GM21423 (cell line): ENCODE results near the gene SORCS2.

Experiments
- ATAC-seq: cut with Tn5 transposase; IDR thresholded peaks from one replicate; pipeline ENCODE4 v1.9.1; 2021; ENCODE audit warnings: mild to moderate bottlenecking, moderate library complexity; ENCODE audit not compliant: unreplicated experiment

The SORCS2 gene

DNA sequence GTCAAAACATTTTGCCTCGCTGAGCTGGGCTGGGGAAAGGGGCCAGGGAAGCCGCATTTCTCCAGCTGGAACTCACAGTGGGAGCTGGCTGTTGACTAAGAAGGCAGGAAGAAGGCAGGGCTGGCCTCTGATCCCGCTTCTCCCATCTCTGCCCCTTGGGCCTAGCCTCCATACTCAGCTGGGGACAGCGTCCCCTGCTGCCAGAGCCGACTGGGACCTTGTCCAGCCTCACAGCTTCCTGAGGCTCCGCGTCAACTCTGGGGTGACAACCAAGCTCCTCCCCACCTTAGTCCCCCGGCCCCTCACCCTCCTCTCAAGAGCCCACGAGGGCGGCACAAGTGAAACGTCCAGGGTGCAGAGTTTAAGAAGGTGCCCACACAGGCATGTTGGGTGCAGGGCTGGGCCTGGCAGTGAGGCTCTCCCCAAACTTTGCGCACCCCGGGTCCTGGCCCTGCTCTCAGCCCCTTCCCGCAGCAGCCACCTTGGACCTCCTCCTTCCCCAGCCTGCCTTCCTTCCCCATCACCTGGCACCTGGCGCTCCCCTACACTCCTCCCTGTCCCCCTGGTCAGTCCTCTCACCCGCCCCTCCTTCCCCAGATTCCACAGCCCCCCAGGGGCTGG, 141.6 kb downstream of the SORCS2 start:
- ATAC-seq = no peak

DNA sequence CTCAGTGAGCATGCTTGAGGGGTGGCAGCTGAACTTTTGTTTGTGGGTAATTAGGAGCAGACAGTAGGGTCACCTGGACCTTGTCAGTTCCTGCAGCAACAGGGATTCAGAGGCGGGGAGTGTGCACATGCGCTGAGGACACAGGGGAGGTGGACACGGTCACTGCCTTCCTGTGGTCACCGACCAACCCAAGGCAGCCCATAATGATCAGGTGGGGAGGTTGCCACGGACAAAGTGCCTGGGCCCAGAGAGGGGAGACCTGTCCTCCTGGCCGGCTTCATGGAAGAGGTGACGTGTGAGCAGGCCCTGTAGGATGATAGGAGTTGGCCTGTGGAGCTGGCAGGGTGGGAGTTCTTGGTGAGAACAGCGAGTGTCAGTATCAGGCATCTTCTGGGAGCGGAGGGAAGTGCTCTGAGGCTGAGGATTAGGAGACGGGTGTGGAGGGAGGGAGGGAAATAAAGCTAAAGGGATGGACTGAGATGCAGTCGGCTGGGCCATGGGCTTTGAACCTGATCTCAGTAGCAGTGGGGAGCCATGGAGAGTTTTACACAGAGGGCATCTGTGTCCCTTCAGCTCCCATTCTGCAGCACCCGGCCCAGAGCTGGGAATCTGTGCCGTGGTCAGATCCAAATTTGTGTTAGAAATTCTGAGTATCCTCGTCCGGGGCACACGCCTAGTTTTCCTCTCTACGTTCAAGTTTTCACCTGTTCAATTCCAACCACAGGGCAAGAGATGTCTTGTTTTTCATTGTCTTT, 142.4 kb downstream of the SORCS2 start:
- ATAC-seq = no peak

DNA sequence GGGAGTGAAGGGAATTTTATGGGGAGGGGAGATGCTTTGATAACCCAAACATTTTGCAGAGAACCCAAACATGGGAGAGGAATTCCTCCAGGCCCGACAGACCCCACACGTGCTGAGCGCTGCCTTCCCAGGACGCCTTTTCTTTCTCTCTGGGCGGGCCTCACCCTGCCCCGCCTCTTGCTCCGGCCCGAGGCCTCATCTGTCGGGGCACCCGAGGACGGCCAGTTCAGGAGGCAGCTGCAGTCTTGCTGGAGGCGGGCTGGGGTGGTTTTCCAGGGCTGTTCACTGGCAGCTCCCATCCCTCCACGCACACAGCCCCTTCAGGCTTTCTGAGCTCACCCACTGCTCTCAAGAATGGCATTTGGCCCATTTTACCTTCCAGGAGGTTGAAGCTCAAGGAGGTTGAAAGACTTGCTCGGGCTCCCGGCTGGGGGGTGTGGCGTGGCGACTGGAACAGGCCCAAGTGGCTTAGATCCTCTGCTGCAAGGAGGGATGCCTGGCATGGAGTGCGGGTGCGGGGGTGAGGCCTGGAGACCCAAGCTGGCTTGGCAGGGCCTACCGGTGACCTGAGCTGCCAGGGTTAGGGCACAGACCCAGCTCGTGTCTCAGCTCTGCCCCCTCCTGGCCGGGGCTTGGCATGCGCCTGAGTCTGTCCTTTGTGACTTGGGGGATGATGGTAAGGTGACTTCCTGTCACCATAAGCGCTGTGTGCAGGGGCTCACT, 143.2 kb downstream of the SORCS2 start:
- ATAC-seq = no peak

DNA sequence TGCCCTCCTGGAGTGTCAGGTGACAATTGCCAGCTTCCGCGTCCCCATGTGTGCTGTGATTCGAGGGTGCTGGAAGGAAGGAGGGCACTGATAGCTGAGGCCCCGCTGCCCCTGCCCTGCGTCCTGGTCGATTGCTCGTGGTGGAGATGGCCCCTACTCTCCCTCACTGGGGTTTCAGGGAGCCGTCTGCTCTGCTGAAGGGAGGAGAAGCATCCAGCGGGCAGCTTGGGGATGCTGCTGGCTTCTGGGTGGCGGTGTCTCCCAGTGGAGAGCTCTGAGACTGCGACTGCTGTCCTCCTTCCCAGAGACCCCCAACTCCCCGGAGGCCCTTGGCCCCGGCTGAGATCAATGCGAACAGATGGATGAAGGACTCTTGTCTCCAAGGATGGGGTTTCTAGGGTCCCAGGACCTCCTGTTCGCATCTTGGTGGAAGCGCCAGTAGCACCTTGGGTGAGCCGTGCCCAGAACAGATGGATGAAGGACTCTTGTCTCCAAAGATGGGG, 143.8 kb downstream of the SORCS2 start:
- ATAC-seq = no peak

DNA sequence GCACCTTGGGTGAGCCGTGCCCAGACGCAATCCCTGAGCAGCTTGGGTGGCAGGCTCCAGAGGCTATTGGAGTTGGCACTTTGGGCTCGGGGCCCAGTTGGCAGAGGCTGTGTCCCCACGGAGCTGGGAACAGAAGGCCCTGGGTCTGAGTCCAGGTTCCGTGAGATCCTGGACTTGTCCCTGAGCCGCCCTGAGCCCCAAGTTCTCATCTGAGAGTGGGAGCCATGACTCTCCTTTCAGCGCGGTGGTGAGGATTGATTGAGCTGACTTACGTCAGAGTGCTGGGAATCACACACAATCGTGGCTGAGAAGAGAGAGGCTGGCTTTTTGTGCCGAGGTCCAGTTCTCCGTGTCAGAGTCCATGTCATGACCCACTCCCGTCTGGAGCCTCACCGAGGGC, 144.4 kb downstream of the SORCS2 start:
- no peak for ATAC-seq

DNA sequence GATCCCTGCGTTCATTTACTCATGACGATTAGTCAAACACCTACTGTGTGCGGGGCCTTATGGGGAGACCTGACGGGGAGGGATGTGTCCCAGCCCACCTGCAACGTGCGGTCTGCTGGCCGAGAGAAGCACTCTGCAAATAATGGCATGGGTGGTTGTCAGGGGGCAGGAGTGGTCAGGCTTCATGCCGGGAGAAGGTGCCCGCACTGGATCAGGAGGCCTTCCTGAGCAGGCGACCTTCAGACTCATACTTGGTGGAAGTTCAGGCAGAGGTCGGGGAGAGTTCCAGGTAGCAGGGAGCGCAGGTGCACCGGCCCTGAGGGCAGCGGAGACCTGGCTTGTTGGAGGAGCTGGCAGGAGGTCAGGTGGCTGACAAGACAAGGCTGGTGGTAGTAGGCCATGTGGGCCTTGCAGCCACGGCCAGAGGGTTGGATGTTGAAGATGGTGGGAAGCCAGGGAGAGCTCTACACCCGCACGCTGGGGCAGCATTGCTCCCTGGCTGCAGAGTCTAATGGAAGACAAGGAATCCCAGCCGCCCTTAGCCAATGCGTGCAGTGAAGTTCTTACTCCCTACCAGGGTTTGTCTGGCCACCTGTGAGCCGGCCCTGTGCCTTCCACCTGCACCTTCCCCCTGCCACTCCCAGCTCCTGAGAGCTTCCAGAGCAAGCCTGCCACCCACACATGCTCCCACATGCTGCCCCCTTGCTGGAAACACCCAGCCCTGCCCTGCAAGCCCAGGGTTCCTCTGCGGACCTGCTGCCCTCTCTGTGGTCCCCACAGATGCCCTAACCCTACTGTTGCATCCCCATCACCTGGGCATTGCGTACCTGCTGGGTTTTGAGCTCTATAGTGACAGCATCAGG, 145.1 kb downstream of the SORCS2 start:
- ATAC-seq = no peak

DNA sequence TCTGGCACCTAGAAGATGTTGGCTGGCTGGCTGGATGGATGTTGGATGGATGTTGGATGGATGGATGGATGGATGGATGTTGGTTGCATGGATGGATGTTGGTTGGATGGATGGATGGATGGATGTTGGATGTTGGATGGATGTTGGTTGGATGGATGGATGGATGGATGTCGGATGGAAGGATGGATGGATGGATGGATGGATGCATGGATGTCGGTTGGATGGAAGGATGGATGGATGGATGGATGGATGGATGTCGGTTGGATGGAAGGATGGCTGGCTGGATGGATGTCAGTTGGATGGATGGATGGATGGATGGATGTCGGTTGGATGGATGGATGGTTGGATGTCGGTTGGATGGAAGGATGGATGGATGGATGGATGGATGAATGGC, 145.7 kb downstream of the SORCS2 start:
- no peak for ATAC-seq

DNA sequence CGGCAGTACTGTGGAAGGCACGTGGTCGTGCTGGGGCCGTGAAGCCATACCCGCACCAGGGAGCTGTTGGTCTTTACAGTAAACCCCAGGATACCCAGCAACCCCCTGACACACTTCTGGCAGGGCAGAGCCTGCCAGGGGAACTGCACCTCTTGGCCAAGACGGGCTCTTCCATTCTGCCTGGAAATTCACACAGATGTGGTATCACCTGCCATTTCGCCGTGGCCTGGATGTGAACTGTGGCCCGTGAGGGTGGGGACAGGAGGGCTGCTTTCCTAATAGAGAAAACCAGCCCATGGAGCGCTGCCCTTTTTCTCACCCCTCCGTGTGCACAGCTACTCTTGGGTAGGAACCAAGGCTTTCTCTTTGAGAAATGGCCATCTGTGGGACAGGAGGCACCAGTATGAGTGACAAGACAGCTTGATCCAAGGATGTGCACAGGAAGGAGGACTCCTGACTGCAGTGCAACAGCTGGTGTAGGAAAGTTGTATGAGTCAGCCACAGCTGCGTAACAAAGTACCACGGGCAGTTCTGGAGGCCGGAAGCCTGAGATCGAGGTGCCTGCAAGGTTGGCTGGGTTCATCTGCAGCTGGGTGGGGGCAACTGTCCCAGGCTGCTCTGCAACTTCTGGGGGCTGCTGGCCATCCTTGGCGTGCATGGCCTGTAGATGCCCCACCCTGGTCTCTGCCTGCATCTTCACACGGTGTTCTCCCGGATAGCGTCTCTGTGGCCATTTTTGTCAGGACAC, 146.7 kb downstream of the SORCS2 start:
- ATAC-seq = no peak

DNA sequence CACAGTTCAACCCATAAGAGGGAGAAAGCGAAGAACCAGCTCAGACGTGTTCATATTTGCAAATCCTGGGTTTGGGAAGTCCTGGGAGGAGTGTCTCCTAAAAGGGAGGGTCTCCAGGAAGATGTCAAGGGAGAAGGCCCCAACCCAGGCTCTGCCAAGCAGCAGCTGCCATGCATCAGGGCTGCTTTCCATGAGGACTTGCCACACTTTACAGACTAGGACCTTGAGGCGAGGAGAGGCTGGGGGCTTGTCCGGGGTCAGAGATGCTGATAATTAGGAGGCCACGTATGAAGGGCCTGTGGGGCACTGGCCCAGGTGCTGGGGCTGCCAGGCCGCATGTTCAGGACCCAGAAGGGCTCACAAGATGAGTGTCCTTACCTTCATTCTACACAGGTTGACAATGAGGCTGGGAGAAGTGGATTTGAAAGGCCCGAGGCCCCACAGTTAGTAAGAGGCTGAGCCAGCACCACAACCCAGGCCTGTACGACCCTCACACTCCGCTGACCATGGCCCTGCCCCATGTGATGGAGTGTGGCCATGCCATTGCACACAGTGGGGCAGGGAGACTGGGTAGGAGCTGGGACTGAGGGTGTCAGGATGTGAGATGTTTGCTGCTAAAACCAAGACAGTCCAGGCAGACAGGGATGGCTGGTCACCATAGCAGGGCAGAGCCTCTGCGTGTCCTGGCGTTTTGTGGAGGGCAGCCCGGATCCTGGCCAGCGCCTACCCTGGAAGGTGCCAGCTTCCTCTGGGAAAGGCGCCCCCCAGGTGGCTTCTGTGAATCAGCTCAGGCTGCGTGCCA, 147.6 kb downstream of the SORCS2 start:
- no peak for ATAC-seq

DNA sequence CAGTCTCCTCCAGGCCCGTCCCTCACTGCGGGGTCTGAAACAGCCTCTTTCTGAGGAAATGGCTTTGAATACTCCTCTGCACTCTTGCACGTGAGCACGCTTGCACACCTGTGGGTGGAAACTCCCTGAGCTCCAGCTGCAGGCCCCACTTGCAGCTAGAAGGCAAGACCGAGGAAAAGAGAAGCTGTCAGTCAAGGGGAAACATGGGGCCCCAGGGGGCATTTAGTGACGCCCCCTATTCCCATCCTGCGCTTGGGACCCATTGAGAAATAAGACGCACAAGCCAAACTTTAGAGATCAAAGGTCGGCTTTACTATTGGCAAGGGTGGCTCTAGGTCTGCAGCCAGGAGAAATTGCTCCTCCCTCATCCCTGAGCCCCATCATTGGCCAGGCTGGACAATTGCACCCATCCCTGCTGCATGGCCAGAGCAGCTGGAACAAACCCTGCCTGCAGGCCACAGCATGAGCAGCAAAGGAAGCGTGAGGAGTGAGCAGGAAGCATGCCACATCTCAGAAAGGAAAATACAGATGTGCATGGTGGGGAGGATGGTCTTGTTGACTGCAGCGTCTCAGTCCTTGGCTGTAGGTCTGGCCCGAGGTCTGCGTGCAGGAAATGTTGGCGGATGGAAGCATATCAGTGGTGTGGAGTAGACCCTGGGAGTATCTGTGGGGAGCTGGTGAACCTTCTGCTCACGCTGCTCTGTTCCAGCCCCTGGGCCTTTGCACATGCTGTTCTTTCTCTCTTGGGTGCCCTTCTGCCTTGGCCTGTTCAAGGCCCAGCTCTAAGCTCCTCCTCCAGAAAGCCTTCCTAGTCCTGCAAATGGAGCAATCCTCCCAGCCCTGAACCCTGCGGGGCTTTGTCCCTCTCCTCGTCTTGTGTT, 148.5 kb downstream of the SORCS2 start:
- ATAC-seq = no peak

DNA sequence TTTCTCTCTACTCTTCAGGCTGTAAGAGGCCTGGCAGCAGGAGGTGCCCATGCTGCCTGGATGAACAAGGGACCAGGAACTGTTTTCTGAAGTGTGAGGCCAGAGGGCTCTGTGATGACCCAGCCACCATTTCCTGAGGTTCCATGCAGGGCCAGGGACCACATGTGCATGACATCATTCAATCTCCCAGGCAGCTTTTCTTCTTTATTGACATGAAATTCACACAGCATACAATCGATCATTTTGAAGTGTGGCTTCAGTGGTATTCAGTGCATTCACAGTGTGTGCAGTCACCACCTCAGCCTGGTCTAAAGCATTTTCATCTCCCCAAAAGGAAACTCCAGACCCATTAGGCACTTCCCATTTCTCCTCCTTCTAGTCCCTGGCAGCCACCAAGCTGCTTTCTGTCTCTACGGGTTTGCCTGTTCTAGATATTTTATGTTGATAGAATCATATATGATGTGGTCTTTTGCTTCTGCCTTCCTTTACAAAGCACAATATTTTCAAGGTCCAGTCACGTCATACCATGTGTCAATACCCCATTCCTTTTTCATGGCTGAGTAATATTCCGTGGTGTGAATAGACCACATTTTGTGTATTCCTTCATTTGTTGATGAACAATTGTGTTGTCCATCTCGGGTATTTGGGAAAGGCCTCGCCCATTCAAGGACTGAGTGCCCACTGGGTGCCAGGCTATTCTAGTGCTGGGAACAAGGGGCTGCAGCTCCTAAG, 149.3 kb downstream of the SORCS2 start:
- no peak for ATAC-seq

DNA sequence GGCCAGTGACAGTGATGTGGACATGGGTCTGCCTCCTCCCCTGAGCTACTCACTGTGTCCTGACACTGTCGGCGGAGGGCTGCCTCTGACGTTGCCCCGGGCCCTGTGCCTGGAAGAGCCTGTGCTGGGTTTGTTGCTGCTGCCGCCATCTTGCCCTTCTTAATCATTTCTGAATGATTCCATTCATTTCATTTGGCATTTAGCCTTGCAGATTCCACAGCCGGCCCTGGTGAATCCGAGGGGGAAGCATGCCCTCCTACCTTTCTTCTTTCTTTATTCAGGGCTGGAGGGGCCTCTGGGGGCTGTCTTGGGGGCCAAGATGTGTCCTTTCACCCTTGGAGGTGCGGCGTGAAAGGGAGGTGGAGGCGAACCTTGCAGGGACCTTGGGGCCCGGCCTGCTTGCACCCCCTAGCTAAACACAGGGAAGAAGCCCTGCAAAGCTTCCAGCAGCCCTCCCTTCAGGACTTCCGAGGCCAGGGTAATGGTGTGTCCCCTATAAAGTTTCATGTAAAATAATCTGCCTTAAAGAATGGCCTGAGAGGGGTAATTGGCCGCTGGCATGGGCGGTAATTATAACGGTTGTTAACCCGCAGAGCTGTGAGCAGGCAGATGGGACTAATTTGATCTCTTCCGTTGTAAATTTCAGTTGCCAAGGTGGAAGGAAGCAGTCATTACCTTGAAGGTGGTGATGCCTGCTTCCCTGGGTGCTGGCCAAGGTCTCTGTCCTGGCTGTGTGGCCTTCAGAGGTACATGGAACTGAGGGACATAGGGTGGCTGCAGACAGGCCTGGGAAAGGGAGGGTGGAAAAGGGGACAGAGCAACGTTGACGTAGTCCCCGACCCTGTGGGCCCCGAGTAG, 150.1 kb downstream of the SORCS2 start:
- ATAC-seq = no peak

DNA sequence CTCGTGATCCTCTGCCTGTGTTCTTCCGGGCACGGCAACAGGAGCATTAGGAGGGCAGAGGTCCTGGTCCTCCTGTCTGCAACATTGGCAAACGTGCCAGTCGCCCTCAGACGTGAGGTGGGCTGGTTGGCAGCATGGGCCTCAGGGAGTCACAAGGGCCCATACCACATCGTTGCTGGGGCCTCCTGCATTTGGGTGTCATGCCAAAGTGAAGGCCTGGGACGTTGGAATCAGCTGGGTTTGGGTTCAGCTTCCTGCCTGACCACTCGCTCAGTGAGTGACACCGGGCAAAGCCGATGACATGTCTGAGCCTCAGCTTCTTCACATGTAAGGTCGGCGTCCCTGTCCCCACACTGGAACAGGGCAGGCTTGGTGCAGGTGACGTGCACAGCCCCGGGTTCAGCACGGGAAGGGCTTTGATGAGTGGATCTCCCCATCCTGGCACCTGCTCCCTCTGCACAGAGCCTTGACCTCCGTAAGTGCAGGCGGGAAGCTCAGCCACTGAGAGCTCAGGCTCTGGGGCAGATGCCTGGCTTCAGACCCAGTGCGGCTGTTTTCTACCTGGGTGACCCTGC, 150.8 kb downstream of the SORCS2 start:
- no peak for ATAC-seq

DNA sequence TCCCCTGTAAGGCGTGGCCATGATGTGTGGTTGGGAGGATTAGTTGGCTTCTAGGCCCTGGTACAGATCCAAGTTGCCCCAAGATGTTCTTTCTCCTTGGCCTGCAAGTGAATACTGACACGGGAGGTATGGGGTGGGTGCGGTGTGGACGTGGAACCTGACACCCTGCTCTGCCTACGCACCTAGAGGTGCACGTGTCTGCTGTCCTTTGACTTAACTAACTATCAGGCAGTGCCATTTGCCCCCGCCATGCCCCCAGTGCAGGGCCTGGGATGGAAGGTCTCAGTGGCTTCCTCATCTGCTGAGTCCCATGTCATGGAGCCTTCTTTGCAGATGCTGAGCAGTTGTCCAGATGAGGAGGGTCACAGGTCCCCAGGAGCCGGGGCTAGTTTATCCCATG, 151.6 kb downstream of the SORCS2 start:
- no peak for ATAC-seq

DNA sequence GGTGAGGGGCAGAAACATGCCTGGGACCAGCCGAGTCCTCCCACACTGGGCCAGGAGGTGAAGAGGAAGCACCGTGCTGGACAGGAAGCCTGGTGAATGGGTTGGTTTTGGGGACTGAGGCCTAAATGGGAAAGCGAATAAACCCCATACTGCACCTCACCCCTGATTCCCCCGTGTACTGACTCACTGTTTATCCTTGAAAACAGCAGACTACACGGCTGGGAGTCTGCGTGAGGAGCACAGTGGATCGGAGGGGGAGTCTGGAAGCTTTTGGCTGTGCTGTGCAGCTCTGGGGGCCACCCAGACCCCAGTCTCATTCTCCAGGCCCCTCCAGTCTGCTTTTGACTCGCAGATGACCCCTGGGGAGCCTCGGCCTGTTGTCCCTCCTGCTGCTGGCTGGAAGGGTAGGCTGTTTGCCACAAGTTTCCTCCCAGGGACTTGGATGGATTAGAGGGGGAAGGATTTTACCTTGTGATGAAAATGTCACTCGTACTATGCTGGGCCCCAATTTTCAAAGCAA, 152.4 kb downstream of the SORCS2 start:
- ATAC-seq = no peak

DNA sequence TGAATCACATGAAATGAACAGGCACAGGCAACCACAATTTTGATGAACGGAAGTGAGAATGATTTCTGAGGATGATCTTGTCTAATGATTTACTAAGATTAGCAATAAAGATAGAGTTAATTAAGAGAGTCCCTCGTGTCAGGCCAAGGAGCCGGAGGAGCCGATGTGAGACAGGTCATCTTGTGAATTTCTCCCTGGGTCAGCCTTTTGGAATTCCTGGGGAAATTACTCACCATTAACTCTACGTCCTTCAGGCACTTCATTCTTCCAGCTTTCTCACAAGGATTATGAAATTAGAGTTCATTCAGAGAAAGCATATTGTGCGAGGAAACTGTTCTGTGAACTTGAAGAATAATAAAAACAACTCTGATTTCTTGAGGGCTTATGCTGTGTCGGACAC, 155.6 kb downstream of the SORCS2 start:
- ATAC-seq = no peak
